Caki2 (cell line): ENCODE data around the gene MAOA. TPM values are rescaled to one million over a fixed set of nuclear protein-coding genes. Genes with fewer than 3 reads are reported as not detected.
"Not testable (repeated sequence)": the region's sequence is repeated elsewhere in the genome, so short reads cannot be mapped to it uniquely, and the experiment has no call there.

Experiments used
- DNase-seq: peaks from one replicate; pipeline ENCODE4 v3.0.0-alpha.2; 2015; ENCODE audit warnings: low read depth
- in situ Hi-C: cut with HindIII; loops from 2 replicates; pipeline ENCODE4 v1.10.0; 2016; ENCODE audit warnings: low sequenced_read_pairs, low pct_unique_long_range_greater_than_20kb, mixed read lengths
- total RNA-seq: library from RNA; depleted of rRNA; stranded (reverse); fragments of >200 nt; shearing (Covaris generic); gene quantifications from 2 replicates; pipeline ENCODE4 v1.2.3, GENCODE V29; 2014; ENCODE audit warnings: low replicate concordance

MAOA gene
- total RNA-seq, 1 experiment from 2014 or later, result 0.20 TPM

- no peak for DNase-seq
- in situ Hi-C loops, result no loop called here
Measured at GRCh38 chrX:43702660-43703059, 46.6 kb downstream of the MAOA start.

DNA sequence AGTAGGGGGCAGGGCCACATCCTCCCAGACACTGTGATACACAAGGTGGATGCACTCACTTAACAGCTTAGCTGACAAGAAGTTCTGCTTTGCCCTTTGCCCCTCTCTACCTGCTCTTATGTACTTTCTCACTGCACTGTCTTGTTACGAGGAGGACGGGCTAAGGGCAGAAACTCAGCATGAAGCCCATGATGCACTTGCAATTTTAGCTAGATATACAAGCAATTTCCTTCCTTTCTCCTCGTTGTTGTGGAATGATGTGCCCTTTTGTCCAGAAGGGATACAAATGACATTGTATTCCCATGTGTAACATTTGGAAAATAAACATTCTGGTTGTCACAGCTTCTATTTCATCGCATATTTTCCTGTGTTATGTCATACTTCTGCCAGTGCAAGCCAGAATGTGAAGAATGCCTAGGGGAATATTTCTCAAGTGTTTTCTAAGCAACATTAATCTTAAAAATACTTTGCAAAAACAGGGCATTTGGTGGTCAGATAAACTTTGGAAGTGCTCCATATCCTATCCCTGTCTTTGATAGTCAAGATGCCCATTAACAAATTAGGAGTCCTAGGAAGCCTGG lies 47.2 kb downstream of the MAOA start:
- peak; percentile 85 for DNase-seq
- in situ Hi-C loops, result no loop called here

- no peak for DNase-seq
- in situ Hi-C loops, result no loop called here
Measured at GRCh38 chrX:43706786-43707370, 50.8 kb downstream of the MAOA start.

DNA sequence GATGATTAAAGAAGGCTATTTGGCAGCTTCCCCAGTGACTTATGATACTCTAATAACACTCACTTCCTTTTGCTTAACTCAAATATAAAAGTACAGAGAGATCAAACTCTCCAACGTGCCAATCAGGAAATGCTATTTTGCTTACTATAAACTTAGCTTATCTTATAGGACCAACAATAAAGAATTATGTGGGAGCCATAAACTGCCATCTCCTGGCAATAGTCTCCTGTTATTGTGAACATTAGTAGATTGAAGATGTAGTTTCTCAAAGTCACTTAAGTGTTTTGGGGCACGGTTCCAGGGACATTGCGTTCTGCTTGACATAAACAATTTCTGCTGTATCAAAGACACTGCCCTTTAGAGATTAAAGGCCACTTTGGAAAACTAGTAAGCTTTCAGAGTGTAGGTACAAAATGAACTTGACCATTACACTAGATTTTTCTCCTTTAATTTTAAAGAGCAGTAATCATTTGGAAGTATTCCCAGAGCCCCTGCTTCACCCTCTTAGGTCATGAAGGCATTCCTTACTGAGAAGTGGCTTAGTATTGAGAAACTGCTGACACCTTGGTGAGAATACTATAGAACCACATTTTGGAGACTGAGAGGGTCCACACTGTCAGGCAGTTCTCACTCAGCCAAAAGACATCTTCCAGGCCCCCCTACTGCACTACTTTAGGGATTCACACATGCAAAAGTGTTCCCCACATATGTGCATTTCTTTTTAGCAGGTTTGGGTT lies 51.9 kb downstream of the MAOA start:
- no peak for DNase-seq
- in situ Hi-C loops, result no loop called here

- DNase-seq, result no peak
- in situ Hi-C loops, result no loop called here
Measured at GRCh38 chrX:43716144-43716543, 60.0 kb downstream of the MAOA start.

DNA sequence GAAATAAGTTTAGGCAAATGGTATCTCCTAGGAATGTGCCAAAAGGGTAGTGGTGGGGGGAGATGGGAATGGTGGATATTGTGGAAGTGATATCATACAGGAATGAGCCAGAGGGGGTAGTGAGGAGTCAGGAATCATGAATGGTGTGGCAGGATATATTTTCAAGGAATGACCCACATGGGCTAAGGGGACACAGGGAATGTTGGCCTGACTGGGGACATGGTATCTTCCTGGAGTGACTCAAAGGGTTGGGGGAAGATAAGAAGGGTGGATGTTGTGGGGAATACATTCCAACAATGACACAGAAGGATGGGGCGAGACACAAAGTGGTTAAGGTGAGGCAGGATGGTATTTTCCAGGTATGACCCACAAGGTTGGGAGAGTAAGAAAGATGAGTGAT lies 60.6 kb downstream of the MAOA start:
- DNase-seq, result peak; percentile 1
- in situ Hi-C loops, result no loop called here

DNA sequence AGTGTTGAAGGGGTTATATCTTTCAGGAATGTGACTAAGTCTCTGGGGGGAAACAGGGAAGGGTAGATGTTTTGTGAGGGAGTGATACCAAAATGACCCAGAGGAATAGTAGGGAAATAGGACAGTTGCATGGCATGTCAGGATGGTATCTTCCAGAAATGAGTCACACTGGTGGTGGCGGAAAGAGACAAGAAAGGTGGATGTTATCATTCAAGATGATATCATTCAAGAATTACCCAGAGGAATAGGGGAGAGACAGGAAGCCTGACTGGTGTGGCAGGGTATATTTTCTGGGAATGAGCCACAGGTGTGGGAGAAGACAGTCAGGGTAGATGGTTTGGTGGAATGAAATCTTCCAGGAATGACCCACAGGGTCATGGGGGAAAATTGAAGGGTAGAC lies 61.1 kb downstream of the MAOA start:
- DNase-seq, result peak; percentile 1

GRCh38 chrX:43718081-43718480 lies 62.0 kb downstream of the MAOA start:
- in situ Hi-C loops, result no loop called here

More for the DNA sequence above, 61.1 kb downstream of the MAOA start:
- in situ Hi-C loops, result no loop called here

GRCh38 chrX:43718546-43718945 lies 62.4 kb downstream of the MAOA start:
- no peak for DNase-seq
- in situ Hi-C loops, result no loop called here

More at GRCh38 chrX:43718081-43718480, 62.0 kb downstream of the MAOA start:
- DNase-seq, result no peak

DNA sequence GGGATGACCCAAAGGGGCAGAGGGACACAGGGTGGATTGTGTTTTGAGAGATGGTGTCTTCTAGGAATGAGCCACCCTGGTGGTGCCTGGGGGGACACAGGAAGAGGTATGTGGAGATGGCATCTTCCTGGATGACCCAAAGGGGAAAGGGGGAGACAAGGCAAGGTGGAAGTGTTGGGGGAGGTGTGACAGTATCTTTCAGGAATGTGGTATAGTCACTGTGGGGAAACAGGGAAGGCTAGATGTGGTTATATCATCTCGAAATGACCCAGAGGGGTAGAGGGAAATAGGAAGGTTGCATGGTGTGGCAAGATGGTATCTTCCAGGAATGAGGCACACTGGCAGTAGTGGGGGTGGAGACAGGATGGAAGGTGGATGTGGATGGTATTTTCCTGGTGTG lies 62.9 kb downstream of the MAOA start:
- DNase-seq, result no peak
- in situ Hi-C loops, result no loop called here

- DNase-seq, result no peak
- in situ Hi-C loops, result no loop called here
Measured at GRCh38 chrX:43720082-43720481, 64.0 kb downstream of the MAOA start.

GRCh38 chrX:43720961-43721360 lies 64.9 kb downstream of the MAOA start:
- in situ Hi-C loops, result no loop called here
- DNase-seq, result no peak

DNA sequence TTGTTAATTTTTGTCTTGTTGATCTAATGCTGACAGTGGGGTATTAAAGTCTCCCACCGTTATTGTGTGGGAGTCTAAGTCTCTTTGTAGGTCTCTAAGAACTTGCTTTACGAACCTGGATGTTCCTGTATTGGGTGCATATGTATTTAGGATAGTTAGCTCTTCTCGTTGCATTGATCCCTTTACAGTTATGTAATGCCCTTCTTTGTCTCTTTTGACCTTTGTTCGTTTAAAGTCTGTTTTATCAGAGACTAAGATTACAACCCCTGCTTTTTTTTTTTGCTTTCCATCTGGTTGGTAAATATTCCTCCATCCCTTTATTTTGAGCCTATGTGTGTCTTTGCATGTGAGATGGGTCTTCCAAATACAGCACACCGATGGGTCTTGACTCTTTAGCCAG lies 69.1 kb downstream of the MAOA start:
- in situ Hi-C loops, DNase-seq: not testable (repeated sequence)

- DNase-seq, in situ Hi-C loops: not testable (repeated sequence)
Measured at GRCh38 chrX:43727254-43727653, 71.2 kb downstream of the MAOA start.

GRCh38 chrX:43728002-43728401 lies 71.9 kb downstream of the MAOA start:
- in situ Hi-C loops, result no loop called here
- no peak for DNase-seq

- in situ Hi-C loops, result no loop called here
- DNase-seq, result peak; percentile 15
Measured at GRCh38 chrX:43728966-43729365, 72.9 kb downstream of the MAOA start.

DNA sequence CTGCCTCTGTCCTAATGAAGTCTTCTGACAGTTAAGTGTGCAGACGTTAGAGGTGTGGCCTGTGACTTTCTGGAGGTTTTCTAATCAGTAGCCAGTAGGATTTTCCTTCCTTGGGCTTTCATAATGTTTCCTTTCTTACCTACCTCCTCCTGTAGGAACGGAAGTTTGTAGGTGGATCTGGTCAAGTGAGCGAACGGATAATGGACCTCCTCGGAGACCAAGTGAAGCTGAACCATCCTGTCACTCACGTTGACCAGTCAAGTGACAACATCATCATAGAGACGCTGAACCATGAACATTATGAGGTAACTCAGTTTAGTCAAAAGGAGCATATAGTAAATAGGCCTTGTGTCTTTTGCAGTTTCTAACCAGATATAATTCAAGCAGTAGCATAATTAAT lies 75.0 kb downstream of the MAOA start:
- in situ Hi-C loops, result no loop called here

GRCh38 chrX:43733699-43734098 lies 77.6 kb downstream of the MAOA start:
- in situ Hi-C loops, result no loop called here

More for the DNA sequence above, 75.0 kb downstream of the MAOA start:
- peak; percentile 69 for DNase-seq

DNA sequence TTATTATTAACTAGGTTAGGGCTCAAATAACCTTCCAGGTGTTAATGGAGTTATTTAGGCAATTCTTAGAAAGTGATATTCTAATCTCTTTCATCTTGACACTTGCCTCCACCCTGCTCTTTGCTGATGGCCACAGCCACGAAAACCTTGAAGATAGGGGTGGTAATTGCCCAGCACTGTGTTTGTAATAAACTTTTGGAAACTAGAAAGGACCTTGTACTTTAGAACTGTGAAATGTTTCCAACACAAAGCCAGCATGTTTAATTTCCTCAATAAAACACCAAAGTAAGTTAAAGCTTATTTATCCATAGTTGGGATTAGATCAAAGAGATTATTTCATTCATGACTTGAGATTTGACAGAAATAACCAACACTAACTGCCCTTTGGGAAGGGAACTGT lies 78.3 kb downstream of the MAOA start:
- in situ Hi-C loops, result no loop called here
- no peak for DNase-seq

More at GRCh38 chrX:43733699-43734098, 77.6 kb downstream of the MAOA start:
- no peak for DNase-seq
